ENCODE data around the gene MIEF1. TPM values are rescaled to one million over a fixed set of nuclear protein-coding genes. Genes with fewer than 3 reads are reported as not detected.
A peak's percentile ranks its signal among the peaks of the same experiment; 100 is the strongest.

MIEF1 gene
- total RNA-seq, 1 donor from 2014 or later = 10.4 TPM

DNA sequence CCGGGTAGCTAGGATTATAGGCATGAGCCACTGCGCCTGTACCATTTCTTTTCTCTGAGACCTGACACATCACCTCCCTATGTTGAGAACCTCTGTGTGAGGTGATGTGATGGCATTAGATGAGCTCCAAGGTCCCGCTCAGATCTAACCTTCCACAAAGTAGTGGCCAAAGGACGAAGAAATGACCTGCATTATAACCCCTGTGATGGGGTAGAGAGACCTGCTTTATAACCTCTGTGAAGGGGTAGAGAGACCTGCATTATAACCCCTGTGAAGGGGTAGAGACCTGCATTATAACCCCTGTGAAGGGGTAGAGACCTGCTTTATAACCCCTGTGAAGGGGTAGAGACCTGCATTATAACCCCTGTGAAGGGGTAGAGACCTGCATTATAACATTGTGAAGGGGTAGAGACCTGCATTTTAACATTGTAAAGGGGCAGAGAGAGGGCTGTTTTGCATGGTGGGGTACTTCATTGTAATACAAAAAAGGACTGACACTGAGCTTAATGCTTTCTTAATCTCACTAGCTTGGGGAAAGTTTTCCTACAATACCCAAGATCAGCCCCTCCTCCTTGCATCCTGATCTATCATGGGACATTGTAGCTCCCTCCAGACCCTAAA, 8.5 kb downstream of the MIEF1 start:
- Histone ChIP-seq H3K4me1 (ENCODE audit: control insufficient read depth in 3 of 3, insufficient read depth in 3 of 3, low read length in 3 of 3) (peaks cover 0 to 11% (median 8%) of the 10 kb centered on the region in 3 donors), H3K36me3 (ENCODE audit: control insufficient read depth in 3 of 3, insufficient read depth in 3 of 3, low read length in 3 of 3) (peaks cover 75 to 83% (median 80%) of the 10 kb centered on the region in 3 donors), H3K4me3 (ENCODE audit: low read length in 3 of 3) (no peak overlapping the region), H3K27ac (ENCODE audit: low read depth, low read length) (no peak overlapping the region), H3K9me3 (ENCODE audit: control insufficient read depth in 3 of 3, low read length in 3 of 3) (no peaks in the 10 kb centered on the region), H3K27me3 (ENCODE audit: control insufficient read depth in 3 of 3, insufficient read depth in 3 of 3, low read length in 3 of 3) (no peaks in the 10 kb centered on the region), H3K9ac (ENCODE audit: low read depth in 1 of 3, low read length in 3 of 3) (no peak overlapping the region)

DNA sequence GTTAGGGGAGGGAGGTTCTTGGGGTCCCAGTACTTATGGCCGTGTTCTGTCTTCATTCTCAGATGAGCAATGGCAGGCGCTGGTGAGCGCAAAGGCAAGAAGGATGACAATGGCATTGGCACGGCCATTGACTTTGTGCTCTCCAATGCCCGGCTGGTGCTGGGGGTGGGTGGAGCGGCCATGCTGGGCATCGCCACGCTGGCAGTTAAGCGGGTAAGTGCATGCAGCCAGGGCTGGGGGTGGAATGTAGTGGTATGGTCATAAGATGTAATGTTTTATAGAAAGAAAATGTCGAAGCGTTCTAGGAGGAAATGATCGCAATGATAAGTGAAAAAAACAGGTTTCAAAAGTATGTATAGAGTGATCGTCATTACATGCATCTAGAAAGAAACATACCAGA, 9.1 kb downstream of the MIEF1 start:
- peaks cover 73 to 80% (median 78%) of the 10 kb centered on the region in 3 donors for H3K36me3 ChIP-seq (ENCODE audit: control insufficient read depth in 3 of 3, insufficient read depth in 3 of 3, low read length in 3 of 3)

DNA sequence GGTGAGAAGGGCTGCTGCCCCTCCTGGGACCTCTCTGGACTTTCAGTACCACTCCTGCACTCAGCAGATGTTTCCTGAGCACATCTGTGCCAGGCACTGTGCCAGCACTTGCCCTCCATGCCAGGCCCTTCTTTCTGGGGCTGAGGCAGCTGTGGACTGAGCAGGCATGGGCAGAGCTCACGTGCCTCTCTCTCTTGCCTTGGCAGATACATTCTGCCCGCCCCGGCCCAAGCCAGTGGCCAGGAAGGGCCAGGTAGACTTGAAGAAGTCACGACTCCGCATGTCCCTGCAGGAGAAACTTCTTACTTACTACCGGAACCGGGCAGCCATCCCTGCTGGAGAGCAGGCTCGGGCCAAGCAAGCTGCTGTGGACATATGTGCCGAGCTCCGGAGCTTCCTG, 9.9 kb downstream of the MIEF1 start:
- Histone ChIP-seq H3K9ac (ENCODE audit: low read depth in 1 of 3, low read length in 3 of 3) (no peak overlapping the region), H3K4me1 (ENCODE audit: control insufficient read depth in 3 of 3, insufficient read depth in 3 of 3, low read length in 3 of 3) (peaks cover 0 to 6% (median 6%) of the 10 kb centered on the region in 3 donors), H3K27ac (ENCODE audit: low read depth, low read length) (no peak overlapping the region), H3K9me3 (ENCODE audit: control insufficient read depth in 3 of 3, low read length in 3 of 3) (no peaks in the 10 kb centered on the region), H3K4me3 (ENCODE audit: low read length in 3 of 3) (no peak overlapping the region), H3K36me3 (ENCODE audit: control insufficient read depth in 3 of 3, insufficient read depth in 3 of 3, low read length in 3 of 3) (peaks cover 66 to 72% (median 70%) of the 10 kb centered on the region in 3 donors), H3K27me3 (ENCODE audit: control insufficient read depth in 3 of 3, insufficient read depth in 3 of 3, low read length in 3 of 3) (no peaks in the 10 kb centered on the region)

More for the DNA sequence above, 9.1 kb downstream of the MIEF1 start:
- no peak overlapping the region for H3K4me3 ChIP-seq (ENCODE audit: low read length in 3 of 3)
- H3K4me1 ChIP-seq (ENCODE audit: control insufficient read depth in 3 of 3, insufficient read depth in 3 of 3, low read length in 3 of 3) = peaks cover 0 to 6% (median 6%) of the 10 kb centered on the region in 3 donors
- H3K27ac ChIP-seq (ENCODE audit: low read depth, low read length) = no peak overlapping the region
- no peaks in the 10 kb centered on the region for H3K9me3 ChIP-seq (ENCODE audit: control insufficient read depth in 3 of 3, low read length in 3 of 3)
- no peaks in the 10 kb centered on the region for H3K27me3 ChIP-seq (ENCODE audit: control insufficient read depth in 3 of 3, insufficient read depth in 3 of 3, low read length in 3 of 3)
- no peak overlapping the region for H3K9ac ChIP-seq (ENCODE audit: low read depth in 1 of 3, low read length in 3 of 3)

DNA sequence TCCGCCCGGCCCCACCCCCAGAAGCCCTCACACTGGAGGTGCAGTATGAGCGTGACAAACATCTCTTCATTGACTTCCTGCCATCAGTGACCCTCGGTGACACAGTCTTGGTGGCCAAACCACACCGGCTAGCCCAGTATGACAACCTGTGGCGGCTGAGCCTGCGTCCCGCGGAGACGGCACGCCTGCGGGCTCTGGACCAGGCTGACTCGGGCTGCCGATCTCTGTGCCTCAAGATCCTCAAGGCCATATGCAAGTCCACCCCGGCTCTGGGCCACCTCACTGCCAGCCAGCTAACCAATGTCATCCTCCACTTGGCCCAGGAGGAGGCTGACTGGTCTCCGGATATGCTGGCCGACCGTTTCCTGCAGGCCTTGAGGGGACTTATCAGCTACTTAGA, 11.7 kb downstream of the MIEF1 start:
- H3K27me3 ChIP-seq (ENCODE audit: control insufficient read depth in 3 of 3, insufficient read depth in 3 of 3, low read length in 3 of 3) = no peaks in the 10 kb centered on the region
- H3K27ac ChIP-seq (ENCODE audit: low read depth, low read length) = no peak overlapping the region
- no peaks in the 10 kb centered on the region for H3K9me3 ChIP-seq (ENCODE audit: control insufficient read depth in 3 of 3, low read length in 3 of 3)
- peaks cover 4 to 14% (median 9%) of the 10 kb centered on the region in 3 donors for H3K4me1 ChIP-seq (ENCODE audit: control insufficient read depth in 3 of 3, insufficient read depth in 3 of 3, low read length in 3 of 3)
- H3K4me3 ChIP-seq (ENCODE audit: low read length in 3 of 3) = no peak overlapping the region
- H3K9ac ChIP-seq (ENCODE audit: low read depth in 1 of 3, low read length in 3 of 3) = no peak overlapping the region
- peaks cover 56 to 61% (median 60%) of the 10 kb centered on the region in 3 donors for H3K36me3 ChIP-seq (ENCODE audit: control insufficient read depth in 3 of 3, insufficient read depth in 3 of 3, low read length in 3 of 3)

DNA sequence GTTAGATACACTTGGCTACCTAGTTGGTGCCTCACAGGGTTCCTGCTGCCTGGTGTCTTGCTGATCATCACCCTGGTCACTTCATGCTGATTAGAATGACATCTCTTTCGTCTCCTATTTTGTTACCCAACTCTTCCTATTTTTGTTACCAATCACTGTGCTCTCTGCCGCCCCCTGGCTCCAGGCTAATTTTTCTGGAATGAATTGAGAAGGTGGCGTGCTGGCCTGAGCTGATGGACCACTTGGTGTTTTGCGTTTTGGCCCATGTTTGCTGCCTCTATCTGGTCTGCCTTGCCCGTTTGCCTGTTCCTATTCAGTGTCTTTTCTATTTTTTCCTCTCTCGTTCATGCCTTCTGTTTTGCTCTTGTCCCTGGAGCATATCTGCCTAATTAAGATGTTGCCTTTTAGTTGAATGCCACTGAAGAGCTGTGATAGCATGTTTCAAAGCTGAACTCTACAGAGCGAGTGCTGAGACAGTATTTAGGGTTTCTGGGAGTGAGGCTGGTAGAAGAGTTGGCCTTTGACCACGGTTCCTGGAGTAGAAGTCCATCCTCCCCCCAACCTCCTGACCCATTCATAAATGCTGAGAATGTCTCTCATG, 12.4 kb downstream of the MIEF1 start:
- peaks cover 52 to 56% (median 55%) of the 10 kb centered on the region in 3 donors for H3K36me3 ChIP-seq (ENCODE audit: control insufficient read depth in 3 of 3, insufficient read depth in 3 of 3, low read length in 3 of 3)

DNA sequence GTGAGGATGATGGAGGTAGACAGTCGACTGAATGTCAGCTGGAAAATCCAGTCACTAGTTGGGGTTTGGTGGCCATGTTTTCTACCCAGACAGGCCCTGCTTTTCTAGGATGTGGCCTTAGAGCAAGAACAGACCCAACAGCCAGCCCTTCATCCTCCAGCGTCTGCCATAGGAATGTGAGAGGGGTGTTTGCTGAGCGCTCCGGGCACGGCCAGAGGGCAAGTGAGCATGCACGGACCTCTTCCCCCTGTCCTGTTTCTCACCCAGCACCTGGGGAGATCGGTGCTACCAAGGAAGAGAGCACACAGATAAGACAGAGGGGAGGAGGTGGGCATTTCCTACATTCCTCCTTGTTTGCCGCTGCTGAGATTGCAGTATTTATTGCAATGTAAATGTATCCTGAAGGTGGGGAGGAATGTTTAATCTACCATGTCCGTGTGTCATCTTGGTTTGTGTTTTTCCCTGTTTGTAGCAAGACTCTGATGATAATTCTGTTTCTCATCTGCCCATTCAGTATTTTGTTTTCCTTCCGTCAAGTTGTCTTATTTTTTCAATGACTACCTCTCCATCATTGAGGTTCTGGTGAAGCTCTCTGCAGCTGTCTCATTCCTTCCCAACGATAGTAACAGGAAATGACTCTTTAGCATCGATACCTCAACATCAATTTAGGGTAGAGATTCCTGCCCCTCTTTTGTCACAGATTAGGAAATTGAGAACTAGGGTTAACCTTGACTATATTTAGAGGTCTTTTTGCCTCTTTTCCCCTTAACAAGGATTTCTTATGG, 13.4 kb downstream of the MIEF1 start:
- Histone ChIP-seq H3K27ac (ENCODE audit: low read depth, low read length) (no peak overlapping the region), H3K36me3 (ENCODE audit: control insufficient read depth in 3 of 3, insufficient read depth in 3 of 3, low read length in 3 of 3) (peaks cover 48 to 53% (median 50%) of the 10 kb centered on the region in 3 donors), H3K27me3 (ENCODE audit: control insufficient read depth in 3 of 3, insufficient read depth in 3 of 3, low read length in 3 of 3) (no peaks in the 10 kb centered on the region), H3K4me1 (ENCODE audit: control insufficient read depth in 3 of 3, insufficient read depth in 3 of 3, low read length in 3 of 3) (peaks cover 11 to 23% (median 15%) of the 10 kb centered on the region in 3 donors), H3K9me3 (ENCODE audit: control insufficient read depth in 3 of 3, low read length in 3 of 3) (no peaks in the 10 kb centered on the region), H3K4me3 (ENCODE audit: low read length in 3 of 3) (no peak overlapping the region), H3K9ac (ENCODE audit: low read depth in 1 of 3, low read length in 3 of 3) (no peak overlapping the region)

More for the DNA sequence above, 12.4 kb downstream of the MIEF1 start:
- peaks cover 10 to 20% (median 15%) of the 10 kb centered on the region in 3 donors for H3K4me1 ChIP-seq (ENCODE audit: control insufficient read depth in 3 of 3, insufficient read depth in 3 of 3, low read length in 3 of 3)
- no peaks in the 10 kb centered on the region for H3K9me3 ChIP-seq (ENCODE audit: control insufficient read depth in 3 of 3, low read length in 3 of 3)
- no peaks in the 10 kb centered on the region for H3K27me3 ChIP-seq (ENCODE audit: control insufficient read depth in 3 of 3, insufficient read depth in 3 of 3, low read length in 3 of 3)
- peak overlapping the region in 1 of 3 donors; percentile 3 for H3K9ac ChIP-seq (ENCODE audit: low read depth in 1 of 3, low read length in 3 of 3)
- no peak overlapping the region for H3K4me3 ChIP-seq (ENCODE audit: low read length in 3 of 3)
- no peak overlapping the region for H3K27ac ChIP-seq (ENCODE audit: low read depth, low read length)

DNA sequence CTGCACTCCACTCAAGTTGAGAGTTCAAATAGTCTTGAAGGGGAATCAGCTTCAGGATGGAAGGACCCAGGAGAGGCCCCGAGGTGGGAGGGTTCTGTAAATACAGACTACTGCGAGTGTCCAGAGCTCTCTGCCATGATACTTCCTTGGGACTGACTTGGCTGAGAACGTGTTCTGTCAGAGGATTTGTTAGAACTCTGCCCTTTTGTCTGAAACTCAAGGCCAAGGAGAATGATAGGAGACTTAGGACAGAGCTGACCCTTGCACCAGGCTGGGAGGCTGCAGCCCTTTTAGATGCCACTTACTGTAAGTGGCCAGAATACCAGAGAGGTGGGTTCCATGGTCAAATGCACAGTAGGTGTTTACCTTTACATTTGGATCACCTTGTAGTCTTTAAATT, 15.4 kb downstream of the MIEF1 start:
- H3K36me3 ChIP-seq (ENCODE audit: control insufficient read depth in 3 of 3, insufficient read depth in 3 of 3, low read length in 3 of 3) = peaks cover 43 to 52% (median 47%) of the 10 kb centered on the region in 3 donors
- H3K9ac ChIP-seq (ENCODE audit: low read depth in 1 of 3, low read length in 3 of 3) = no peak overlapping the region
- peaks cover 25 to 38% (median 26%) of the 10 kb centered on the region in 3 donors for H3K4me1 ChIP-seq (ENCODE audit: control insufficient read depth in 3 of 3, insufficient read depth in 3 of 3, low read length in 3 of 3)
- no peaks in the 10 kb centered on the region for H3K9me3 ChIP-seq (ENCODE audit: control insufficient read depth in 3 of 3, low read length in 3 of 3)
- H3K4me3 ChIP-seq (ENCODE audit: low read length in 3 of 3) = no peak overlapping the region
- no peak overlapping the region for H3K27ac ChIP-seq (ENCODE audit: low read depth, low read length)
- no peaks in the 10 kb centered on the region for H3K27me3 ChIP-seq (ENCODE audit: control insufficient read depth in 3 of 3, insufficient read depth in 3 of 3, low read length in 3 of 3)

DNA sequence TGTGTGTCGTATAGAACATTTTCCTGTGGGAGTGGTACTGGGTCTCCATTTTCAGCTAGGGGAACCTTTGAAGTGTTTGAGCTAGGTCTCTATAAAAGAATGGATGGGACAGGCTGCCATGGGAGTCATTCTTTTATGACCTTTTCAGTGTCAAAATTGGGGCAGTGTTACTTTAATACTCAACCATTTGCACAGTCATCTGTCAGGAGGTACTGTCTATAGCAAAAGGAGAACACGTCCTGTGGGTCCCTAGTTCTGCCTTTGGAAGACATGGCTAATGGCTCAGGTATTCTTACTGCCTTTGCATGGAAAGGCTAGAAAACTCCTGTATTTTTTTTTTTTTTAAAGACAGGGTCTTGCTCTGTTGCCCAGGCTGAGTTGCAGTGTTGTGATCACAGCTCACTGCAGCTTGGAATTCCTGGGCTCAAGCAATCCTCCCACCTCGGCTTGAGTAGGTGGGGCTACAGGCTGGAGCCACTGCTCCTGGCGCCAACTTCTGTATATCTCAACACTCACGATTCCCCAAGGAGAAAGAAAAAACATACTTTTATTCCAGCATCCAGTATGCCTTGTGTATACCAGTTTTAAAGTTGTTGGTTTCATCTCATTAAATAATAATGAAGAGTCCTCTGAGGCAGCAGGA, 16.2 kb downstream of the MIEF1 start:
- H3K4me3 ChIP-seq (ENCODE audit: low read length in 3 of 3) = peak overlapping the region in 1 of 3 donors; percentile 94
- H3K9ac ChIP-seq (ENCODE audit: low read depth in 1 of 3, low read length in 3 of 3) = peak overlapping the region in 1 of 3 donors; percentile 99
- H3K27me3 ChIP-seq (ENCODE audit: control insufficient read depth in 3 of 3, insufficient read depth in 3 of 3, low read length in 3 of 3) = no peaks in the 10 kb centered on the region
- H3K4me1 ChIP-seq (ENCODE audit: control insufficient read depth in 3 of 3, insufficient read depth in 3 of 3, low read length in 3 of 3) = peaks cover 33 to 46% (median 34%) of the 10 kb centered on the region in 3 donors
- H3K36me3 ChIP-seq (ENCODE audit: control insufficient read depth in 3 of 3, insufficient read depth in 3 of 3, low read length in 3 of 3) = peaks cover 45 to 53% (median 51%) of the 10 kb centered on the region in 3 donors
- no peaks in the 10 kb centered on the region for H3K9me3 ChIP-seq (ENCODE audit: control insufficient read depth in 3 of 3, low read length in 3 of 3)
- H3K27ac ChIP-seq (ENCODE audit: low read depth, low read length) = peak overlapping the region; percentile 99

DNA sequence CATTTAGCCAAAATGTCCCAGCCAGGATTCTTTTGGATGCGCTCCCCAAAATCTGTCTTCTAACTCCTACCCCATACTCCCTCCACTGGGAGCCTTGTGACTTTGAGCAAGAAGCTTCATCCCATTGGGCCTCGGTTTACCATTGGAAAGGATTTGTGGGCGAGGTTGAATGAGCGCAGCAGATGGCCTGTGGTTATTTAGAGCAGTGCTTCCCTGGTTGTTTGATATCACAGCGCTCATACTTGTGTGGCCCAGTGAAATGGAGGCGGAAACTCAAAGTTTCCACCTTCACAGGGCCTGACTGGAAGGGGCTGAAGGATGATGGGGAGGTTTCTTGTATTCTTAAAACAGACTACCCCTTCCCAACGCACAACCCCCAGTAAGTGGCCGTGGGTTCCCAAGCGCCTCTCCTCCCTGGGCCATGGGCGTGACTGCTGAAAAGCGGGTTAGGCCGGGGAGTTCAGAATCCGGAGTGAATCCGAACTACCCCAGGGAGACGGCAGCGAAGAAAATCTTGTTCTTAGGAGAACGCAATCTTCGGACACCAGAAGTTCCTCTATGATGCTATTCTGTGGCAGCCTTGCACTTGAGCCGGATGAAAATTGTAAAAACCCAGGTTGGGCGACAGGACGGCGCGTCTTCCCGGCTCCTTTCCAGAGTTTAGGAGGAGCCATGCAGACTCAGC, 17.0 kb downstream of the MIEF1 start:
- Histone ChIP-seq H3K27me3 (ENCODE audit: control insufficient read depth in 3 of 3, insufficient read depth in 3 of 3, low read length in 3 of 3) (no peaks in the 10 kb centered on the region), H3K9ac (ENCODE audit: low read depth in 1 of 3, low read length in 3 of 3) (peak overlapping the region; percentile 99 to 100 (median 99)), H3K4me1 (ENCODE audit: control insufficient read depth in 3 of 3, insufficient read depth in 3 of 3, low read length in 3 of 3) (peaks cover 41 to 49% (median 42%) of the 10 kb centered on the region in 3 donors), H3K9me3 (ENCODE audit: control insufficient read depth in 3 of 3, low read length in 3 of 3) (no peaks in the 10 kb centered on the region), H3K27ac (ENCODE audit: low read depth, low read length) (peak overlapping the region; percentile 99), H3K36me3 (ENCODE audit: control insufficient read depth in 3 of 3, insufficient read depth in 3 of 3, low read length in 3 of 3) (peaks cover 41 to 48% (median 47%) of the 10 kb centered on the region in 3 donors), H3K4me3 (ENCODE audit: low read length in 3 of 3) (peak overlapping the region; percentile 94 to 98 (median 94))

All from skeletal muscle tissue (tissue), 4 donors.